Epidermal melanocyte (primary cell): ENCODE data around the gene FZD7.

Source experiments
- DNase-seq: peaks from one replicate; pipeline ENCODE4 v3.0.0; 2011; ENCODE audit warnings: low spot score; ENCODE audit not compliant: insufficient read length

The FZD7 gene

GRCh38 chr2:202009581-202009980 lies 24.1 kb upstream of the FZD7 start:
- DNase-seq: no peak

- no peak for DNase-seq
Observed at GRCh38 chr2:202014318-202014717, 19.3 kb upstream of the FZD7 start.

GRCh38 chr2:202014759-202015211 lies 18.9 kb upstream of the FZD7 start:
- DNase-seq: no peak

- no peak for DNase-seq
Observed at GRCh38 chr2:202015471-202015870, 18.2 kb upstream of the FZD7 start.

- no peak for DNase-seq
Observed at GRCh38 chr2:202016579-202017227, 17.0 kb upstream of the FZD7 start.

- DNase-seq: no peak
Observed at GRCh38 chr2:202017940-202018339, 15.7 kb upstream of the FZD7 start.

- no peak for DNase-seq
Observed at GRCh38 chr2:202018950-202019349, 14.7 kb upstream of the FZD7 start.

- no peak for DNase-seq
Observed at GRCh38 chr2:202019689-202020450, 13.8 kb upstream of the FZD7 start.

- no peak for DNase-seq
Observed at GRCh38 chr2:202022755-202023154, 10.9 kb upstream of the FZD7 start.

- DNase-seq: no peak
Observed at GRCh38 chr2:202023198-202023903, 10.3 kb upstream of the FZD7 start.

- DNase-seq: no peak
Observed at GRCh38 chr2:202023904-202024266, 9.8 kb upstream of the FZD7 start.

GRCh38 chr2:202024871-202025270 lies 8.8 kb upstream of the FZD7 start:
- DNase-seq: no peak

GRCh38 chr2:202025816-202026215 lies 7.8 kb upstream of the FZD7 start:
- DNase-seq: no peak

- DNase-seq: no peak
Observed at GRCh38 chr2:202026507-202026906, 7.1 kb upstream of the FZD7 start.

GRCh38 chr2:202030691-202031090 lies 3.0 kb upstream of the FZD7 start:
- no peak for DNase-seq

- no peak for DNase-seq
Observed at GRCh38 chr2:202031246-202031951, 2.3 kb upstream of the FZD7 start.

GRCh38 chr2:202032846-202033316 lies 774 bp upstream of the FZD7 start:
- no peak for DNase-seq

- DNase-seq: no peak
Observed at GRCh38 chr2:202034249-202035088, 814 bp downstream of the FZD7 start.

- no peak for DNase-seq
Observed at GRCh38 chr2:202035089-202035940, 1.7 kb downstream of the FZD7 start.

GRCh38 chr2:202035941-202036372 lies 2.3 kb downstream of the FZD7 start:
- DNase-seq: no peak
